GM18873 (cell line): Measurements from ENCODE around the gene ANKRD23.

Experiments
- ATAC-seq: cut with Tn5 transposase; IDR thresholded peaks from one replicate; pipeline ENCODE4 v1.9.1; 2021; ENCODE audit warnings: mild to moderate bottlenecking, moderate library complexity, moderate number of reproducible peaks; ENCODE audit not compliant: unreplicated experiment, low FRiP score

ANKRD23 gene

DNA sequence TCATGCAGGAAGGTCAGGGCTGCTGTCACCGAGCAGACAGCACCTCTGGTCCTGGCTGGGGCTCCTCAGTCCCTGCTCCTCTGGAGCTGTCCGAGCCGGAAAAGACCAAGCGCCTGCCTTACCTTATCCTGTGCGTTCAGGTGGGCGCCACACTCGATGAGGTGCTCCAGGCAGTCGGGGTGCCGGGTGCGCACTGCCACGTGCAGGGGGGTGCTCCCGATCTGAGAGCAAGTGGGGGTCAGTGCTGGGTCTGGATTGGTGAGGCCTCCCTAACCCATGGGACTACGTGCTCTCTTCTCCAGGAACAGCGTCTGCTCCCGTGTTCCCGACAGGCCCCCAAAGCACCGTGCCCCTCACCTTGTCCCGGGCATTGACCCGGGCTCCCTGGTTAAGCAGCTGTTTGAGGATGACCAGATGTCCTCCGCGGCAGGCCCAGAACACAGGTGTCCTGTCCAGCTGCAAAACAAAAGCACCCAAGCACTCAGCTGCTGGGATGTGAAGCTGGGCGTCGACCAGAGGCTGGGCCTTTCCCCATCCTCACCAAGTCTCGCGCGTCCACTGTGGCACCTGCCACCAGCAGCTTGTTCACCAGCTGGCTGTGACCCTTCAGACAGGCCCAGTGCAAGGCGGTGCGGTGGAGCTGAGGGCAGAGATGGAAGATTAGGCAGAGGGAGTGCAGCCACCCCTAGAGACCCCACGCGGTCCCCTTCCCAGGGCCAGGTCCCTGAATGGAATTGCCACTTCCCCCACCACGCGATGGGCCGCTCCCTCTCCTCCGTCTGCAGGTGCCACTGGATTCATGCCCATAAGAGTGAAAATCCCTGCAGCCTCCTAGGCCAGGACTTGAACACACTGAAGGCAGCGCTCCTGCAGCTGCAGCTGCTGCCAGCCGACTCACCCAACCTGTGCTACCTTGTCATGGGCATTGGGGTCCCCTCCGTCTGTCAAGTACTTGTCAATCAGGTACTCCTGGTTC, 3.7 kb downstream of the ANKRD23 start:
- ATAC-seq = no peak

DNA sequence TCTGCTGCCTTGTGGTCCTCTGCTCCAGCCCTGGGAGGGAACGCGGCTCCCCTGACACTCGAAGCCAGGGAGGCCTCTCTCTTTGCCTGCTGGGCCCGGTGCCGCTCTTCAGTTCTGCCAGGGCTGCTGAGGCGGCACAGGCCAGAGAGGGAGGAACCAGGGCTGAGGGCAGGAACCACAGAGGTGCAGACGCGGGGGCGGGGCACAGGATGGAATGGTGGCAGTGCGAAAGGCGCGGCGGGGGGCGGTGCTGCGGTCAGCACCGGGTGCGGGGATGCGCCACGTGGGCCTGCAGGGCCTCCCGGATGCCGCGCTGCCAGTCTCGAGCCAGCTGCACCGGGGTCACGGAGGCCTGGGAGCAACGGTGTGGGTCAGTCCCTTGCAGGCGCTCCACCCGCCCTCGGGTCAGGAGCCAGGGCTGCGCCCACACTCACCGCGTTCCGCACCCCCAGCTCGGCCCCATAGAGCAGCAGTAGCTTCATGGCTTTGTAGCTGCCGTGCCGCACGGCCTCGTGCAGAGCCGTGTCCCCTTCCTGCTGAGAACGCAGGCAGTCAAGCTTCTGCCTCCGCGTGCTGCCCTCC, 4.4 kb downstream of the ANKRD23 start:
- ATAC-seq = no peak

GRCh38 chr2:96838345-96839292, 5.2 kb downstream of the ANKRD23 start:
- ATAC-seq = no peak

- no peak for ATAC-seq
Measured at GRCh38 chr2:96837575-96837974, 6.2 kb downstream of the ANKRD23 start.

DNA sequence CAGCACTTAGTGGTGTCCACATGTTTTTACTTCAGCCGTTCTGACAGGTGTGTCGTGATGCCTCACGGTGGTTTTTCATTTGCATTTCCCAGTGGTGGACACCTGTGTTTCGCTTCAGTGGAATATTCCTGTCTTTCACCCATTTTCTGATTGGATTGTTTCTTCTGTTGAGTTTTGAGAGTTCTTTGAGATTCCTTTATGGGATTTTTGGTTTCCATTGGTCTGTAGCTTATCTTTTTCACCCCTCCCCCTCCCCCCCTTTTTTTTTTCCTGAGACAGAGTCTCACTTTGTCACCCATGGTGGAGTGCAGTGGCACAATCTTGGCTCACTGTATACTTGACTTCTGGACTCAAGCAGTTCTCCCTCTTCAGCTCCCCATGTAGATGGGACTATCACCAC, 8.0 kb downstream of the ANKRD23 start:
- ATAC-seq = no peak

GRCh38 chr2:96832754-96833507, 10.9 kb downstream of the ANKRD23 start:
- ATAC-seq = no peak

DNA sequence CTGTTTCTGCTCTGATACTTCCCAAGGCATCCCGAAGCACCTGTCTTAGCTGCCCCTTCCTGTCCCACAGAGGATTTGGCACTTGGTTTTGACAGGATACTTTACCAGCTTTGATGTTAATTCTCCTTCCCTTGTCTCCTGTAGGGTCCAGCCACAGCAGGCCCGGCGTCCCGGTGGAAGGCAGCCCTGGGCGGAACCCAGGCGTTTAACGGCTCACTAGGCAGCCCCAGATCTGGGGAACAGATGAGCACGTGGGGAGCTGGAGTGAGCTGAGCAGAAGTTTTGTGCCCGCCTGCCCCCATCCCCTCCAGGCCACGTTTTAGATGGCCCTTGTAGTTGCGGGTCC, 11.4 kb downstream of the ANKRD23 start:
- no peak for ATAC-seq

- ATAC-seq = no peak
Measured at GRCh38 chr2:96831679-96832078, 12.1 kb downstream of the ANKRD23 start.

- ATAC-seq = no peak
Measured at GRCh38 chr2:96830044-96830562, 13.7 kb downstream of the ANKRD23 start.

DNA sequence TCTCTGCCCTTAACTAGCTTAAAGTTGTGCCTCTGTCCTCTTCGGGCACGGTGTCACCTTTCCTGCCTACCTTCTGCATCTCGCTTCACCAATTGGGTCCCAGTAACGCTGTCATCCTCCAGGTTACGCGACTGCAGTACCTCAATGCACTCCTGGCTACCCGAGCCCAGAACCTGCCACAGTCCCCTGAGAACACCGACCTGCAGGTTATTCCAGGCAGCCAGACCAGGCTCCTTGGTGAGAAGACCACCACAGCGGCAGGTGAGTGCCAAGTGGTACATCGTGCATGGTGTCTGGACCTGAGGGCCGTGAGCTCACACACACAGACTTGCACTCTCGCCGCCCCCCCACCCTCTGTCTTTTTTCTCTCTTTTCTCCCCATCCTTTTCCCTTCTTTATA, 14.9 kb downstream of the ANKRD23 start:
- ATAC-seq = no peak

GRCh38 chr2:96828436-96828835, 15.4 kb downstream of the ANKRD23 start:
- no peak for ATAC-seq

DNA sequence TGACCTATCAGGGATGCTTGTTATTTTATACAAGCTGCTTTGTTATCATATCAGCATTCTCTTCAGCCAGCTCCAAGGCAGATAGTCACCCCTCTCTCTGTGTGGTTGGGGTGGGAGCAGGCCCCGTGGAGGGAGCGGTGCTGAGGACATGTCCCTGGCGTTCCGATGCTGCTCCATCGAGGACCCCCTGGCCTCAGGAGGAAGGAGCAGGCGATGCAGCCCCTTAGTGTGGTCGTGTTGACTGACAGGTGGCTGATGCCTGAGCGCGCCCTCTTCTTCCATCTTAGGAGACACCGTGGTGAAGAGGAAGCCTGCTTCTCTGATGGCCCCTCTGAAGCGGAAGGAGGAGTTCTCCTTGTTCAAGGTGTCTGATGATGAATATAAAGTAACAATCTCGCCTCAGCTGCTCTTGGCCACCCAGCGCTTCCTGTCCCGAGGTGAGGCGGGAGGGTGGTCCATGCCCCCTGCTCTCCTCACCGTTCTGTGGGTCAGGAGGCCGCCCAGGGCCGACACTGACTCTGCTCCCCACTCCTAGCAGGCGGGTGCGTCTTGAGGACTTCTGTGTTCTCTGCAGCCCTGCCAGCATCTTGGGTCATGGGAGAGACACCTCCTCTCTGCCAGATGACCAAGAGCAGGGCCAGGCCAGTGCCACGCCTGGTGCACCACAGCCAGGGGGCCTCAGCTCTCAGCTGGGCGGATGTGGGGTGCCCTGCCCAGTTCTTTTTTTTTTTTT, 17.1 kb downstream of the ANKRD23 start:
- ATAC-seq = no peak

- ATAC-seq = no peak
Measured at GRCh38 chr2:96825057-96825456, 18.8 kb downstream of the ANKRD23 start.

- ATAC-seq = no peak
Measured at GRCh38 chr2:96824079-96824870, 19.5 kb downstream of the ANKRD23 start.

GRCh38 chr2:96823198-96823597, 20.6 kb downstream of the ANKRD23 start:
- ATAC-seq = no peak

- no peak for ATAC-seq
Measured at GRCh38 chr2:96822786-96823185, 21.0 kb downstream of the ANKRD23 start.

DNA sequence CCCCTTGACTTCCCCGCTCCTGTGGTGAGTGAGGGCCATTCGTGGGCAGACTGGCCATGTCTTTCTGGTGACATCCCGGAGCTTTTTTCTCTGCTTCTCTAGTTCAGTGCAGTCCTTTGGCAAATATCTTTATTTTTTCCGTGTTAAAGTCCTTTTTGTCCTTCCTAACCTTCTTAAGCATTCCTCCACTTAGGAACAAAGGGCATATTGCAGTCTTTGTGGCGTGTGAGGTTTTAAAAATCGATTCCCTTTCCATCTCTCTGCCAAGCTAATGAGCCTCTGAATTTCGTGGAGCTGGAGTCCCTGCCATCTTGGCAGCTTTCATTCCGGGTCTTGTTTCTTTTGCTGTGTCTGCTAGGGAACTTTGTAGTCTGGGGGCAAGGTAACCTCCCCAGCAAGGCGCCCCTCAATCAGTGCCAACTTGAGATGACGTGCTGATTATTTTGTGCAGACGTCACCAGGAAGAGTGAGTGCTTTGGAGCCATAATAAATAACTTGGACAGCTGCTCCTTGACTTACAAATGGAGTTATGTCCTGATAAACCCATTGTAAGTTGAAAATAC, 22.6 kb downstream of the ANKRD23 start:
- no peak for ATAC-seq

DNA sequence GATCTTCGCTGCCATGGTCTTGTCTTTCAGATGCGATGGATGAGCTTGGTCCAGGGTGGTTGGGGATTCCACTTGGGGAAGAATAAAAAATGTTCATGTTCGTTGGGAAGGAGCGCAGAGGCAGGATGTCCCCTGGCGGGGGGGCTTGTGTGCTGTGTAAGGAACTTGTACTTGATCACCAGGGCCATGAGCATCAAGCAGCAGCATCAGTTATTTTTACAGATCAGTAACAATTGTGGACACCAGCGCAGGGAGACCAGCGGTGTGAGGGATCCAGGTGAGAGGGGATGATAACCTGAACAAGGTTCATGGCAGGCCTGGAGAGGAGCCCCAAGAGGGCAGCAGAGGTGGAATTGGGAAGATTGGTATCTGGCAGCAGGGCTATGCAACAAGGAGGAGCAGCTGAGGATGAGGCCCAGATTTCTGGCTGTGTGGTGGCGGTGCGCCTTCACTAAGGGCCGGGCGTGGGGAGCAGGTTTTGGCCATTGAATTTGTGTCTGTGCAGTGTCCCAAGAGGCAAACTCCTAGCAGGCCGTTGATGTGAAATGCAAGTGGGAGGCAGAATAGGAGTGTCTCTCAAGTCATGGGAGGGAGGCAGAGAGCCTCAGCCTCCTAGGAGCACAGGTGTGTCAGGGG, 23.8 kb downstream of the ANKRD23 start:
- no peak for ATAC-seq
